ENCODE measurements around the gene NLRP7. TPM values are rescaled to one million over a fixed set of nuclear protein-coding genes. Genes with fewer than 3 reads are reported as not detected.

The NLRP7 gene
- total RNA-seq, 1 experiment from 2014 or later: 1.1 TPM

- no peak overlapping the region for H4K91ac ChIP-seq (ENCODE audit: insufficient read length, low read depth, low read length)
- no peaks in the 10 kb centered on the region for H3K27me3 ChIP-seq (ENCODE audit: insufficient read depth, low read length)
- no peaks in the 10 kb centered on the region for H3K23me2 ChIP-seq (ENCODE audit: insufficient read length, low read depth, low read length, poor library complexity, severe bottlenecking)
- no peak overlapping the region for H3K18ac ChIP-seq (ENCODE audit: insufficient read length, low read depth, low read length)
- Mint-ChIP-seq H3K27ac (no peak overlapping the region), H3K9me3 (peaks cover 28 to 91% of the 10 kb centered on the region in 2 experiments), H3K36me3 (ENCODE audit: insufficient read depth in 1 of 3, low read depth in 3 of 3) (peaks cover 0 to 10% (median 0%) of the 10 kb centered on the region in 3 experiments; a peak in 2 of 7 replicates), H3K4me3 (no peak overlapping the region), H3K4me1 (peaks cover 0 to 10% of the 10 kb centered on the region in 2 experiments; a peak in 2 of 4 replicates), H3K27me3 (ENCODE audit: low read depth) (peaks cover 49% of the 10 kb centered on the region)
- H4K5ac ChIP-seq (ENCODE audit: insufficient read length, low read depth, low read length): no peak overlapping the region
- H4K8ac ChIP-seq (replicated peaks; ENCODE audit: insufficient read length, low read depth, low read length): no peak overlapping the region
- H3K23ac ChIP-seq (ENCODE audit: insufficient read length, low read depth, low read length): no peak overlapping the region
- no peak overlapping the region for H2BK5ac ChIP-seq (ENCODE audit: insufficient read length, low read length)
- H2BK15ac ChIP-seq (ENCODE audit: low read depth, low read length): no peak overlapping the region
- H3K9ac ChIP-seq (ENCODE audit: extremely low read depth, insufficient read length, low read length): no peak overlapping the region
- no peaks in the 10 kb centered on the region for H3K79me1 ChIP-seq (ENCODE audit: insufficient read depth, low read depth, low read length, poor library complexity, severe bottlenecking)
- no CpG with 5 or more reads among the region's 3 CpGs for WGBS (ENCODE audit: extremely low coverage, insufficient read length, low lambda C conversion rate)
- H3K56ac ChIP-seq (ENCODE audit: insufficient read length, low read depth, low read length): no peak overlapping the region
- no peaks in the 10 kb centered on the region for H3K9me3 ChIP-seq (ENCODE audit: control insufficient read depth, low read depth, low read length)
- TF ChIP-seq CTCF (conservative IDR thresholded peaks at IDR 0.05): no peak
- no peak overlapping the region for H3K14ac ChIP-seq (ENCODE audit: insufficient read depth, low read length)
- H2BK12ac ChIP-seq (ENCODE audit: insufficient read length, low read depth, low read length): no peak overlapping the region
- DNase-seq: no peak
- no peaks in the 10 kb centered on the region for H4K20me1 ChIP-seq (ENCODE audit: control insufficient read depth, insufficient read depth, insufficient read length)
- no peak overlapping the region for H3T11ph ChIP-seq (ENCODE audit: low read length)
- no peak overlapping the region for H3K4me2 ChIP-seq (ENCODE audit: insufficient read depth, insufficient read length, low read length)
- no peak overlapping the region for H2BK20ac ChIP-seq (ENCODE audit: low read depth, low read length, poor library complexity, severe bottlenecking)
- H3K4ac ChIP-seq (ENCODE audit: low read depth, low read length): no peak overlapping the region
- H3K4me1 ChIP-seq (ENCODE audit: insufficient read depth, low read length): no peaks in the 10 kb centered on the region
- no peak overlapping the region for H2AFZ ChIP-seq (ENCODE audit: low read length)
- no peak overlapping the region for H3K27ac ChIP-seq (ENCODE audit: insufficient read length, low read depth, low read length)
- no peak overlapping the region for H2AK5ac ChIP-seq (ENCODE audit: insufficient read length, low read length)
- H2BK120ac ChIP-seq (ENCODE audit: low read depth, low read length, poor library complexity, severe bottlenecking): no peak overlapping the region
- no peaks in the 10 kb centered on the region for H3K79me2 ChIP-seq (ENCODE audit: insufficient read depth, low read length)
Measured at GRCh38 chr19:54877471-54877870, 69.9 kb downstream of the NLRP7 start.
